Suprapubic skin (tissue), 4 donors: ENCODE measurements around the gene GMDS. TPM values are rescaled to one million over a fixed set of nuclear protein-coding genes. Genes with fewer than 3 reads are reported as not detected.

ENCODE experiments used
- DNase-seq, 2 donors: peaks; one replicate each; pipeline ENCODE4 v3.0.0-alpha.2; 2019; ENCODE audit warnings: low spot score in 2 of 2
- H3K27ac ChIP-seq: fragments of 200-600 bp; sonication (generic); one replicate; pipeline ENCODE4 v1.5.1; 2019
- H3K27me3 ChIP-seq: fragments of 200-600 bp; sonication (generic); one replicate; pipeline ENCODE4 v1.5.1; 2019
- H3K36me3 ChIP-seq: fragments of 200-600 bp; sonication (generic); one replicate; pipeline ENCODE4 v1.5.1; 2019
- H3K4me1 ChIP-seq: fragments of 200-600 bp; sonication (generic); one replicate; pipeline ENCODE4 v1.5.1; 2019
- H3K4me3 ChIP-seq: fragments of 200-600 bp; sonication (generic); one replicate; pipeline ENCODE4 v1.5.1; 2019; ENCODE audit warnings: mild to moderate bottlenecking
- H3K9me3 ChIP-seq: fragments of 200-600 bp; sonication (generic); one replicate; pipeline ENCODE4 v1.5.1; 2019
- EP300 ChIP-seq: sonication (generic); formaldehyde crosslinking; IDR thresholded peaks from one replicate; pipeline ENCODE4 v1.6.1; 2017; ENCODE audit warnings: antibody characterized with exemption
- POLR2A ChIP-seq, 2 donors: fragments of 450-650 bp; IDR thresholded peaks; one replicate each; pipeline ENCODE4 v1.6.1; 2017; ENCODE audit warnings: antibody characterized with exemption in 2 of 2, mild to moderate bottlenecking in 2 of 2, moderate library complexity in 2 of 2
- POLR2AphosphoS5 ChIP-seq, 3 donors: sonication (generic); formaldehyde crosslinking; IDR thresholded peaks; one replicate each; pipeline ENCODE4 v1.6.1; 2017; ENCODE audit warnings: antibody characterized with exemption in 3 of 3
- WGBS: methylation state at CpG from one replicate; pipeline ENCODE4 v1.1.5; 2018; 5-methylcytosine and 5-hydroxymethylcytosine counted together
- total RNA-seq, 4 donors: library from RNA; depleted of rRNA; stranded (reverse); fragments of >200 nt; gene quantifications; one replicate each; pipeline ENCODE4 v1.1.0, GENCODE V29; 2016
- TF ChIP-seq, protein P1 (sequence below), 2 donors: fragments of 200-600 bp in 1 of 2; fragments of 450-650 bp in 1 of 2; sonication (generic) in 1 of 2; IDR thresholded peaks; one replicate each; pipeline ENCODE4 v1.5.1; 2016 to 2019; ENCODE audit warnings: antibody characterized with exemption in 2 of 2, mild to moderate bottlenecking in 1 of 2, moderate library complexity in 1 of 2

Gene GMDS
- total RNA-seq, 4 donors from 2014 or later: 11.7 to 19.3 (median 13.2) TPM

- Histone ChIP-seq H3K36me3 (no peaks in the 10 kb centered on the region), H3K4me3 (peak overlapping the region; percentile 71), H3K4me1 (peaks cover 53% of the 10 kb centered on the region), H3K9me3 (no peaks in the 10 kb centered on the region), H3K27ac (no peak overlapping the region), H3K27me3 (peaks cover 73% of the 10 kb centered on the region)
- 56% methylated on average over 7 of the region's 7 CpGs for WGBS
- DNase-seq: no peak
- no peak for TF ChIP-seq POLR2A (IDR thresholded peaks at IDR 0.05)
- no peak for TF ChIP-seq POLR2AphosphoS5 (IDR thresholded peaks at IDR 0.05)
- TF ChIP-seq, protein P1, sequence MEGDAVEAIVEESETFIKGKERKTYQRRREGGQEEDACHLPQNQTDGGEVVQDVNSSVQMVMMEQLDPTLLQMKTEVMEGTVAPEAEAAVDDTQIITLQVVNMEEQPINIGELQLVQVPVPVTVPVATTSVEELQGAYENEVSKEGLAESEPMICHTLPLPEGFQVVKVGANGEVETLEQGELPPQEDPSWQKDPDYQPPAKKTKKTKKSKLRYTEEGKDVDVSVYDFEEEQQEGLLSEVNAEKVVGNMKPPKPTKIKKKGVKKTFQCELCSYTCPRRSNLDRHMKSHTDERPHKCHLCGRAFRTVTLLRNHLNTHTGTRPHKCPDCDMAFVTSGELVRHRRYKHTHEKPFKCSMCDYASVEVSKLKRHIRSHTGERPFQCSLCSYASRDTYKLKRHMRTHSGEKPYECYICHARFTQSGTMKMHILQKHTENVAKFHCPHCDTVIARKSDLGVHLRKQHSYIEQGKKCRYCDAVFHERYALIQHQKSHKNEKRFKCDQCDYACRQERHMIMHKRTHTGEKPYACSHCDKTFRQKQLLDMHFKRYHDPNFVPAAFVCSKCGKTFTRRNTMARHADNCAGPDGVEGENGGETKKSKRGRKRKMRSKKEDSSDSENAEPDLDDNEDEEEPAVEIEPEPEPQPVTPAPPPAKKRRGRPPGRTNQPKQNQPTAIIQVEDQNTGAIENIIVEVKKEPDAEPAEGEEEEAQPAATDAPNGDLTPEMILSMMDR (IDR thresholded peaks at IDR 0.05): no peak
- no peak for TF ChIP-seq EP300
Observed at GRCh38 chr6:1612974-1613306, 632.5 kb downstream of the GMDS start.

DNA sequence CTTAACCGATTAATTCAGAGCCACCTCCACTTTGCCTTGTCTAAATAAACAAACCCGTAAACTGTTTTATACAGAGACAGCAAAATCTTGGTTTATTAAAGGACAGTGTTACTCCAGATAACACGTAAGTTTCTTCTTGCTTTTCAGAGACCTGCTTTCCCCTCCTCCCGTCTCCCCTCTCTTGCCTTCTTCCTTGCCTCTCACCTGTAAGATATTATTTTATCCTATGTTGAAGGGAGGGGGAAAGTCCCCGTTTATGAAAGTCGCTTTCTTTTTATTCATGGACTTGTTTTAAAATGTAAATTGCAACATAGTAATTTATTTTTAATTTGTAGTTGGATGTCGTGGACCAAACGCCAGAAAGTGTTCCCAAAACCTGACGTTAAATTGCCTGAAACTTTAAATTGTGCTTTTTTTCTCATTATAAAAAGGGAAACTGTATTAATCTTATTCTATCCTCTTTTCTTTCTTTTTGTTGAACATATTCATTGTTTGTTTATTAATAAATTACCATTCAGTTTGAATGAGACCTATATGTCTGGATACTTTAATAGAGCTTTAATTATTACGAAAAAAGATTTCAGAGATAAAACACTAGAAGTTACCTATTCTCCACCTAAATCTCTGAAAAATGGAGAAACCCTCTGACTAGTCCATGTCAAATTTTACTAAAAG lies 633.0 kb downstream of the GMDS start:
- Histone ChIP-seq H3K4me1 (peaks cover 58% of the 10 kb centered on the region), H3K27ac (peak overlapping the region; percentile 62), H3K36me3 (no peaks in the 10 kb centered on the region), H3K27me3 (peaks cover 78% of the 10 kb centered on the region), H3K9me3 (no peaks in the 10 kb centered on the region), H3K4me3 (peak overlapping the region; percentile 71)
- 40% methylated on average over 10 of the region's 10 CpGs for WGBS
- DNase-seq: no peak
- TF ChIP-seq POLR2AphosphoS5 (IDR thresholded peaks at IDR 0.05) (no peak), POLR2A (IDR thresholded peaks at IDR 0.05) (no peak), EP300 (no peak)
- TF ChIP-seq, protein P1 (IDR thresholded peaks at IDR 0.05): no peak

- H3K27ac ChIP-seq: peak overlapping the region; percentile 62
- H3K4me1 ChIP-seq: peaks cover 64% of the 10 kb centered on the region
- TF ChIP-seq POLR2AphosphoS5 (IDR thresholded peaks at IDR 0.05): peak in 1 of 3 donors; percentile 5
- TF ChIP-seq, protein P1 (IDR thresholded peaks at IDR 0.05): no peak
- no peak for TF ChIP-seq POLR2A (IDR thresholded peaks at IDR 0.05)
- peaks cover 81% of the 10 kb centered on the region for H3K27me3 ChIP-seq
- no peak for DNase-seq
- no peaks in the 10 kb centered on the region for H3K9me3 ChIP-seq
- WGBS: 3% methylated on average over 31 of the region's 71 CpGs
- no peaks in the 10 kb centered on the region for H3K36me3 ChIP-seq
- peak overlapping the region; percentile 71 for H3K4me3 ChIP-seq
Observed at GRCh38 chr6:1611572-1612298, 633.7 kb downstream of the GMDS start.

- no peak for DNase-seq
- Histone ChIP-seq H3K36me3 (no peaks in the 10 kb centered on the region), H3K27ac (peak overlapping the region; percentile 92), H3K27me3 (peaks cover 86% of the 10 kb centered on the region), H3K4me1 (peaks cover 64% of the 10 kb centered on the region), H3K9me3 (no peaks in the 10 kb centered on the region), H3K4me3 (peak overlapping the region; percentile 71)
- TF ChIP-seq POLR2AphosphoS5 (IDR thresholded peaks at IDR 0.05) (no peak), EP300 (no peak), POLR2A (IDR thresholded peaks at IDR 0.05) (no peak)
- TF ChIP-seq, protein P1 (IDR thresholded peaks at IDR 0.05): no peak
- WGBS: 0% methylated on average over 1 of the region's 38 CpGs
Observed at GRCh38 chr6:1611322-1611571, 634.2 kb downstream of the GMDS start.

DNA sequence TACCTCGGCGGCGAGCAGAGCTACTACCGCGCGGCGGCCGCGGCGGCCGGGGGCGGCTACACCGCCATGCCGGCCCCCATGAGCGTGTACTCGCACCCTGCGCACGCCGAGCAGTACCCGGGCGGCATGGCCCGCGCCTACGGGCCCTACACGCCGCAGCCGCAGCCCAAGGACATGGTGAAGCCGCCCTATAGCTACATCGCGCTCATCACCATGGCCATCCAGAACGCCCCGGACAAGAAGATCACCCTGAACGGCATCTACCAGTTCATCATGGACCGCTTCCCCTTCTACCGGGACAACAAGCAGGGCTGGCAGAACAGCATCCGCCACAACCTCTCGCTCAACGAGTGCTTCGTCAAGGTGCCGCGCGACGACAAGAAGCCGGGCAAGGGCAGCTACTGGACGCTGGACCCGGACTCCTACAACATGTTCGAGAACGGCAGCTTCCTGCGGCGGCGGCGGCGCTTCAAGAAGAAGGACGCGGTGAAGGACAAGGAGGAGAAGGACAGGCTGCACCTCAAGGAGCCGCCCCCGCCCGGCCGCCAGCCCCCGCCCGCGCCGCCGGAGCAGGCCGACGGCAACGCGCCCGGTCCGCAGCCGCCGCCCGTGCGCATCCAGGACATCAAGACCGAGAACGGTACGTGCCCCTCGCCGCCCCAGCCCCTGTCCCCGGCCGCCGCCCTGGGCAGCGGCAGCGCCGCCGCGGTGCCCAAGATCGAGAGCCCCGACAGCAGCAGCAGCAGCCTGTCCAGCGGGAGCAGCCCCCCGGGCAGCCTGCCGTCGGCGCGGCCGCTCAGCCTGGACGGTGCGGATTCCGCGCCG lies 634.7 kb downstream of the GMDS start:
- H3K27me3 ChIP-seq: peaks cover 88% of the 10 kb centered on the region
- TF ChIP-seq, protein P1 (IDR thresholded peaks at IDR 0.05): no peak
- TF ChIP-seq POLR2A (IDR thresholded peaks at IDR 0.05) (no peak), POLR2AphosphoS5 (IDR thresholded peaks at IDR 0.05) (no peak), EP300 (no peak)
- under 1% methylated on average over 55 of the region's 101 CpGs for WGBS
- DNase-seq: peak in 1 of 2 donors; percentile 66
- no peaks in the 10 kb centered on the region for H3K36me3 ChIP-seq
- H3K9me3 ChIP-seq: no peaks in the 10 kb centered on the region
- peak overlapping the region; percentile 71 for H3K4me3 ChIP-seq
- peaks cover 66% of the 10 kb centered on the region for H3K4me1 ChIP-seq
- peak overlapping the region; percentile 92 for H3K27ac ChIP-seq
